ENCODE data around the gene MLEC. TPM values are rescaled to one million over a fixed set of nuclear protein-coding genes. Genes with fewer than 3 reads are reported as not detected.

MLEC gene
- total and polyA plus RNA-seq, 2 of the 13 experiments (the other 11 are each of a cell fraction or from before 2014, with no cell fraction given), result 49.8 to 156 TPM

- no peak for TF ChIP-seq ATF5 (CRISPR knock-in tag; IDR thresholded peaks at IDR 0.05; ENCODE audit: low read depth)
- TF ChIP-seq ZNF770 (CRISPR knock-in tag; IDR thresholded peaks at IDR 0.05), result no peak
- peak; percentile 88 for TF ChIP-seq PHF8 (CRISPR knock-in tag; IDR thresholded peaks at IDR 0.05)
- TF ChIP-seq ZNF878 (CRISPR knock-in tag; IDR thresholded peaks at IDR 0.05), result no peak
- peak; percentile 64 for TF ChIP-seq HNRNPLL (IDR thresholded peaks at IDR 0.05; ENCODE audit: low read depth, low read length, poor library complexity, severe bottlenecking)
- no peak for TF ChIP-seq AKNA (CRISPR knock-in tag; IDR thresholded peaks at IDR 0.05; ENCODE audit: borderline replicate concordance)
- TF ChIP-seq FOXO4 (CRISPR knock-in tag; conservative IDR thresholded peaks at IDR 0.05), result no peak
- TF ChIP-seq ARID5B (CRISPR knock-in tag; IDR thresholded peaks at IDR 0.05), result peak; percentile 9; the same call in 1 of the 2 replicates
- TF ChIP-seq HOXA5 (CRISPR knock-in tag; IDR thresholded peaks at IDR 0.05), result no peak
- no peak for TF ChIP-seq SATB2 (CRISPR knock-in tag; IDR thresholded peaks at IDR 0.05)
- no peak for TF ChIP-seq ZNF556 (CRISPR knock-in tag; IDR thresholded peaks at IDR 0.05; ENCODE audit: borderline replicate concordance)
- TF ChIP-seq EED (CRISPR knock-in tag; IDR thresholded peaks at IDR 0.05), result no peak; the same call in 1 of the 2 replicates
- TF ChIP-seq KDM4B (CRISPR knock-in tag; IDR thresholded peaks at IDR 0.05), result peak; percentile 30; the same call in 1 of the 2 replicates
- TF ChIP-seq TCF7 (IDR thresholded peaks at IDR 0.05; ENCODE audit: low read depth), result no peak
- TF ChIP-seq ZNF747 (CRISPR knock-in tag; IDR thresholded peaks at IDR 0.05; ENCODE audit: borderline replicate concordance), result no peak
Measured at GRCh38 chr12:120725659-120726509, 38.9 kb downstream of the MLEC start, which contains the start of gene ACADS (continued).
